Peyer's patch (tissue), 4 donors: ENCODE measurements around the gene NBPF8.
"Not testable (repeated sequence)": the region's sequence is repeated elsewhere in the genome, so short reads cannot be mapped to it uniquely, and the experiment has no call there.

Experiments
- POLR2A ChIP-seq, 2 donors: fragments of 450-650 bp; IDR thresholded peaks; one replicate each; pipeline ENCODE4 v1.5.1; 2017; ENCODE audit warnings: antibody characterized with exemption in 2 of 2, mild to moderate bottlenecking in 2 of 2, moderate library complexity in 2 of 2
- TF ChIP-seq, protein P1 (sequence below), 6 experiments: fragments of 450-650 bp in 4 of 6; fragments of 200-600 bp in 2 of 6; sonication (generic) in 1 of 6; IDR thresholded peaks; one replicate each; pipeline ENCODE4 v1.5.1; 2017 to 2019; ENCODE audit warnings: antibody characterized with exemption in 6 of 6, mild to moderate bottlenecking in 3 of 6, moderate library complexity in 1 of 6

- TF ChIP-seq, protein P1, sequence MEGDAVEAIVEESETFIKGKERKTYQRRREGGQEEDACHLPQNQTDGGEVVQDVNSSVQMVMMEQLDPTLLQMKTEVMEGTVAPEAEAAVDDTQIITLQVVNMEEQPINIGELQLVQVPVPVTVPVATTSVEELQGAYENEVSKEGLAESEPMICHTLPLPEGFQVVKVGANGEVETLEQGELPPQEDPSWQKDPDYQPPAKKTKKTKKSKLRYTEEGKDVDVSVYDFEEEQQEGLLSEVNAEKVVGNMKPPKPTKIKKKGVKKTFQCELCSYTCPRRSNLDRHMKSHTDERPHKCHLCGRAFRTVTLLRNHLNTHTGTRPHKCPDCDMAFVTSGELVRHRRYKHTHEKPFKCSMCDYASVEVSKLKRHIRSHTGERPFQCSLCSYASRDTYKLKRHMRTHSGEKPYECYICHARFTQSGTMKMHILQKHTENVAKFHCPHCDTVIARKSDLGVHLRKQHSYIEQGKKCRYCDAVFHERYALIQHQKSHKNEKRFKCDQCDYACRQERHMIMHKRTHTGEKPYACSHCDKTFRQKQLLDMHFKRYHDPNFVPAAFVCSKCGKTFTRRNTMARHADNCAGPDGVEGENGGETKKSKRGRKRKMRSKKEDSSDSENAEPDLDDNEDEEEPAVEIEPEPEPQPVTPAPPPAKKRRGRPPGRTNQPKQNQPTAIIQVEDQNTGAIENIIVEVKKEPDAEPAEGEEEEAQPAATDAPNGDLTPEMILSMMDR (IDR thresholded peaks at IDR 0.05) = not testable (repeated sequence)
- TF ChIP-seq POLR2A (IDR thresholded peaks at IDR 0.05) = not testable (repeated sequence)
Measured at GRCh38 chr1:120431626-120432025, 16.8 kb downstream of the NBPF8 start.
